ENCODE data around the gene NDRG4. TPM values are rescaled to one million over a fixed set of nuclear protein-coding genes. Genes with fewer than 3 reads are reported as not detected.

NDRG4 gene
- total RNA-seq, 1 experiment from 2014 or later = 4.8 TPM

DNA sequence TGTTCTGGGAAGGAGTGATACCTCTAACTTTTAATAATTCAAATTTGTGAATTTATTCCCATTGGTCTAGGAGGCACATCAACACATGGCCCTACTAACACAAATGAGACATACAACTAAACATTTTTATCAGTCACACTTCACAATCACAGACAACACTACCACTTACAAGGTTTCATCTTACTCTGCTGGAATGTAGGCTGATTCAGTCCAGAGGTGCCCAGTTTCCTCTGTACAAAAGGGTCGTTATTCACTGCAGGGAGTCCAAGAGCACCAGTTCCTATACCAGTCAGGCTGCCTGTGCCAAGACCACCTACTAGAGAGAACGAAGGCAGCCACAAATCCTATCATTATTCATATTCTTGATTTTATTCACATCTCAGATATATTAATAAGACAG is 56.7 kb downstream of the NDRG4 start:
- Histone ChIP-seq H3K9me2 (ENCODE audit: insufficient read depth) (no peaks in the 10 kb centered on the region), H3K9me3 (ENCODE audit: insufficient read depth, low read depth) (no peaks in the 10 kb centered on the region), H3K36me3 (ENCODE audit: low read depth) (peaks cover 43% of the 10 kb centered on the region), H3K27ac (no peak overlapping the region), H3K4me3 (no peak overlapping the region), H3K4me2 (no peak overlapping the region), H4K20me1 (ENCODE audit: insufficient read depth) (peaks cover 35% of the 10 kb centered on the region), H3K27me3 (ENCODE audit: insufficient read depth, low read depth) (no peaks in the 10 kb centered on the region), H3F3A (ENCODE audit: insufficient read depth, low read depth) (peaks cover 29% of the 10 kb centered on the region), H2AFZ (no peak overlapping the region), H3K4me1 (replicated peaks; ENCODE audit: insufficient read depth) (no peaks in the 10 kb centered on the region), H3K79me2 (ENCODE audit: low read depth) (peaks cover 14% of the 10 kb centered on the region; the same call in 1 of the 2 replicates)
- TF ChIP-seq, protein P1, sequence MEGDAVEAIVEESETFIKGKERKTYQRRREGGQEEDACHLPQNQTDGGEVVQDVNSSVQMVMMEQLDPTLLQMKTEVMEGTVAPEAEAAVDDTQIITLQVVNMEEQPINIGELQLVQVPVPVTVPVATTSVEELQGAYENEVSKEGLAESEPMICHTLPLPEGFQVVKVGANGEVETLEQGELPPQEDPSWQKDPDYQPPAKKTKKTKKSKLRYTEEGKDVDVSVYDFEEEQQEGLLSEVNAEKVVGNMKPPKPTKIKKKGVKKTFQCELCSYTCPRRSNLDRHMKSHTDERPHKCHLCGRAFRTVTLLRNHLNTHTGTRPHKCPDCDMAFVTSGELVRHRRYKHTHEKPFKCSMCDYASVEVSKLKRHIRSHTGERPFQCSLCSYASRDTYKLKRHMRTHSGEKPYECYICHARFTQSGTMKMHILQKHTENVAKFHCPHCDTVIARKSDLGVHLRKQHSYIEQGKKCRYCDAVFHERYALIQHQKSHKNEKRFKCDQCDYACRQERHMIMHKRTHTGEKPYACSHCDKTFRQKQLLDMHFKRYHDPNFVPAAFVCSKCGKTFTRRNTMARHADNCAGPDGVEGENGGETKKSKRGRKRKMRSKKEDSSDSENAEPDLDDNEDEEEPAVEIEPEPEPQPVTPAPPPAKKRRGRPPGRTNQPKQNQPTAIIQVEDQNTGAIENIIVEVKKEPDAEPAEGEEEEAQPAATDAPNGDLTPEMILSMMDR (conservative IDR thresholded peaks at IDR 0.05) = no peak
- TF ChIP-seq EZH2 (IDR thresholded peaks at IDR 0.05; ENCODE audit: low read depth) = no peak
- no peak for DNase-seq
- CTCF ChIA-PET = no interaction called here
- no TSS peak for BruUV-seq (replicated peaks)
- POLR2A ChIA-PET (ENCODE audit: unreplicated experiment) = no interaction called here
- intact Hi-C loops (cut with micrococcal nuclease; ENCODE audit: unreplicated experiment) = no loop called here

Other genes with a start within 250 kb of the NDRG4 start
- not detected in 2 replicates for gene PRSS54, start 205.1 kb upstream of the NDRG4 start, total RNA-seq (2021)
- 11.3 and 12.4 TPM in 2 replicates for gene GINS3, start 107.7 kb upstream of the NDRG4 start, total RNA-seq (2021)
- 19.2 and 21.4 TPM in 2 replicates for gene SETD6, start 15.4 kb downstream of the NDRG4 start, total RNA-seq (2021)
- gene CNOT1, start 129.7 kb downstream of the NDRG4 start, total RNA-seq (2021) = 141 and 233 TPM in 2 replicates
- 17.2 and 18.6 TPM in 2 replicates for gene SLC38A7, start 184.6 kb downstream of the NDRG4 start, total RNA-seq (2021)
- 105 and 125 TPM in 2 replicates for gene GOT2, start 234.2 kb downstream of the NDRG4 start, total RNA-seq (2021)